Measurements from ENCODE around the gene CAND1. TPM values are rescaled to one million over a fixed set of nuclear protein-coding genes. Genes with fewer than 3 reads are reported as not detected.
A peak's percentile ranks its signal among the peaks of the same experiment; 100 is the strongest.

Gene CAND1
- total RNA-seq, 1 donor from 2014 or later, result 230 TPM

DNA sequence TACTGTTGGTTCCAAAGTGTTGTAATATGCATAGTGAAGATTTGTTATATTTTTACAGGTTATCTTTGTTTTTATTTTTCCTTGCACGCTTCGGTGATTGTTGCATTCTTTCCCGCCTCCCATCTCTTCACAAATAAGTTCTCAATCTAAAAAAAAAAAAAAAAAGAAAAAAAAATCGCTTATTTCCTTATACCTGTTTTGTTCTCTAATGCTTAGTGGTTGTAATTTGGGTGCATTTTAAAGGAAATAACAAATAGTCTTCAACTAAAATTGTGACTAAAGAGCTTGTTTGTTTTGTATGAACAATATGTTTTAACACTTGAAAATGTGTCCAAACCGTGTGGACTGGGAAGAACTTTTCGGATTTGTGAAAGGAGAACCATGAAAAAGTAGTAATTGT, 1.5 kb downstream of the CAND1 start:
- DNase-seq (ENCODE audit: low spot score, unreplicated experiment), result no peak
- Mint-ChIP-seq H3K27me3 (no peaks in the 10 kb centered on the region), H3K4me3 (ENCODE audit: low read depth) (peak overlapping the region; percentile 86), H3K4me1 (ENCODE audit: low read depth) (peaks cover 31% of the 10 kb centered on the region), H3K27ac (peak overlapping the region; percentile 97), H3K36me3 (ENCODE audit: insufficient read depth) (no peaks in the 10 kb centered on the region), H3K9me3 (ENCODE audit: low read depth) (no peaks in the 10 kb centered on the region)
- TF ChIP-seq, protein P1, sequence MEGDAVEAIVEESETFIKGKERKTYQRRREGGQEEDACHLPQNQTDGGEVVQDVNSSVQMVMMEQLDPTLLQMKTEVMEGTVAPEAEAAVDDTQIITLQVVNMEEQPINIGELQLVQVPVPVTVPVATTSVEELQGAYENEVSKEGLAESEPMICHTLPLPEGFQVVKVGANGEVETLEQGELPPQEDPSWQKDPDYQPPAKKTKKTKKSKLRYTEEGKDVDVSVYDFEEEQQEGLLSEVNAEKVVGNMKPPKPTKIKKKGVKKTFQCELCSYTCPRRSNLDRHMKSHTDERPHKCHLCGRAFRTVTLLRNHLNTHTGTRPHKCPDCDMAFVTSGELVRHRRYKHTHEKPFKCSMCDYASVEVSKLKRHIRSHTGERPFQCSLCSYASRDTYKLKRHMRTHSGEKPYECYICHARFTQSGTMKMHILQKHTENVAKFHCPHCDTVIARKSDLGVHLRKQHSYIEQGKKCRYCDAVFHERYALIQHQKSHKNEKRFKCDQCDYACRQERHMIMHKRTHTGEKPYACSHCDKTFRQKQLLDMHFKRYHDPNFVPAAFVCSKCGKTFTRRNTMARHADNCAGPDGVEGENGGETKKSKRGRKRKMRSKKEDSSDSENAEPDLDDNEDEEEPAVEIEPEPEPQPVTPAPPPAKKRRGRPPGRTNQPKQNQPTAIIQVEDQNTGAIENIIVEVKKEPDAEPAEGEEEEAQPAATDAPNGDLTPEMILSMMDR (IDR thresholded peaks at IDR 0.05; ENCODE audit: unreplicated experiment), result no peak

DNA sequence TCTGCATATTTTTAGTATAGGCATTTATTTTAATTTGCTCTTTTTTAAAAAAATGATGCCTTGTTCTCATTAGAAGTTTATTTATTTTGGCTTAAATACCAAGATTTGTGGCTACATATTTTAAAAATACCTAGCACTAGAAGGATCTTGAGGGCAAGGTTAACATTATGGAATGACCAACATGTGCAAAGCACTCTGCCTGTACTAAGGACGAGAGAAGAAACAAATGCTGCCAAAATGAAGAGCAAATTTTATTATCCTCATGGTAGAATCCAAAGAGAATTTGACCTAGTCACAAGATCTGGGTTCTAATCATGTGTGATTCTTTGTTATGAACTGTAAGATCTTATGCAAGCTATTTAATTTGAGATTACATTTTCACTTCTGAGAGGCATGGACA, 2.8 kb downstream of the CAND1 start:
- no peaks in the 10 kb centered on the region for H3K27me3 Mint-ChIP-seq
- TF ChIP-seq, protein P1 (IDR thresholded peaks at IDR 0.05; ENCODE audit: unreplicated experiment), result no peak
- H3K36me3 Mint-ChIP-seq (ENCODE audit: insufficient read depth), result no peaks in the 10 kb centered on the region
- H3K9me3 Mint-ChIP-seq (ENCODE audit: low read depth), result no peaks in the 10 kb centered on the region
- peak overlapping the region; percentile 11 for H3K4me3 Mint-ChIP-seq (ENCODE audit: low read depth)
- DNase-seq (ENCODE audit: low spot score, unreplicated experiment), result no peak
- H3K4me1 Mint-ChIP-seq (ENCODE audit: low read depth), result peaks cover 38% of the 10 kb centered on the region
- H3K27ac Mint-ChIP-seq, result no peak overlapping the region

DNA sequence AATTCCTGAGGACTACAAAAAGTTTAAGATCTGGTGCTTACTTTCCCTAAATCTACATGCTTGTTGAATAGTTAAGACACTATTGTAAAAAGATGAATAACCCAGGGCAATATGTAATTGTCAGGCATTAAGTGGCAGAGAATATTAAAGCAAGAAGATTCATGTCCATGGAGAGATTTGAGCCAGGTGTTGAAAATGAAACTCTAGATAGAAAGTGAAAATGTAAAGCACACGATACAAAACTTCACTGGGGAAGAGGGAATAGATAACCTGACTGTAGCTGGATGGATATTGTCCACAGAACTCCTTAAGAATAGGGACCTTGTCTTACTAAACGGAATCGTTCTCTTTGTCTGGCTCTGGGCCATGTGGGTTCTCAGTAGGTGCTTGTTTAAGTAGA, 5.0 kb downstream of the CAND1 start:
- Mint-ChIP-seq H3K4me3 (ENCODE audit: low read depth) (no peak overlapping the region), H3K9me3 (ENCODE audit: low read depth) (no peaks in the 10 kb centered on the region), H3K27me3 (no peaks in the 10 kb centered on the region), H3K4me1 (ENCODE audit: low read depth) (peaks cover 37% of the 10 kb centered on the region), H3K27ac (no peak overlapping the region), H3K36me3 (ENCODE audit: insufficient read depth) (peaks cover 1% of the 10 kb centered on the region)
- no peak for DNase-seq (ENCODE audit: low spot score, unreplicated experiment)
- TF ChIP-seq, protein P1 (IDR thresholded peaks at IDR 0.05; ENCODE audit: unreplicated experiment), result no peak

DNA sequence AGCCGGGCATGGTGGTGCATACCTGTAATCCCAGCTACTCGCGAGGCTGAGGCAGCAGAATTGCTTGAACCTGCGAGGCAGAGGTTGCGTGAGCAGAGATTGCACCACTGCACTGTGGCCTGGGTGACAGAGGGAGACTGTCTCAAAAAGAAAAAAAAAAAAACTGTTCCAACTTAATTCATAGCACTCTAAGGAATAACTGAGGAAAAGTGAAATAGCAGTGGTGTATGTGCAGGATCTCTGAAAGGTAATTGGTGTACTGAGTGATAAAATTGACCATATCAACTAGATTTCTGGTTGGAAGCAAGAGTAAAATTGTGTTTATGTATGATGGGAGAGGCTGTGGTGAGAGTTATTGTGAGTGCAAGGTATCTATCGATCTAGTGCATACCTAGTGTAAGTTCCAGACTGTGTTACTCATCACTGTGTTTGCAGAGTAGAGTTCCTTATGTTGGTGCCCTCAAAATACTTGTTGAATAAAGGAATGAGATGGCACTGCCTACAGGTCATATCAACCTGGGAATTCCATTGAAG, 6.3 kb downstream of the CAND1 start:
- Mint-ChIP-seq H3K4me3 (ENCODE audit: low read depth) (no peak overlapping the region), H3K27me3 (no peaks in the 10 kb centered on the region), H3K36me3 (ENCODE audit: insufficient read depth) (peaks cover 1% of the 10 kb centered on the region), H3K27ac (peak overlapping the region; percentile 39), H3K4me1 (ENCODE audit: low read depth) (peaks cover 41% of the 10 kb centered on the region), H3K9me3 (ENCODE audit: low read depth) (no peaks in the 10 kb centered on the region)
- no peak for DNase-seq (ENCODE audit: low spot score, unreplicated experiment)
- TF ChIP-seq, protein P1 (IDR thresholded peaks at IDR 0.05; ENCODE audit: unreplicated experiment), result no peak

DNA sequence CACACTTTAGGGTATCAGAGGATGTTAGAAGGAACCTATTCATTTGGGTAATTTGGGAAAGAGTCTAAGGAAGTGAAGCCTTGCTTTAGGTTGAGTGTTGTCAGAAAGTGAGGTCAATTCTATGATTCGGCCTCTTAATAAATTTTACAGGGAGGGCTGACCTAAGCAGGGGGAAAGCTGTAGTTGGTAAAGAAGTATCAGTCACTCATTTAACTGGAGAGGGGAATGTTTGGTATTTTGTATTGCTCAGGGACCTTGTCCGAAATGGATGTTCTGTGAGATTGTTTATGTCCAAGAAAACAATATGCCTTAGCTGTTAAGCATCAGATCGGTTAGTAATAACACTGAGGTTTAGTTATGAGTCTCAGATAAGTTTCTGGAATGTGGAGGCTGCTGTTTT, 7.3 kb downstream of the CAND1 start:
- TF ChIP-seq, protein P1 (IDR thresholded peaks at IDR 0.05; ENCODE audit: unreplicated experiment), result no peak
- Mint-ChIP-seq H3K27me3 (no peaks in the 10 kb centered on the region), H3K4me3 (ENCODE audit: low read depth) (no peak overlapping the region), H3K27ac (peak overlapping the region; percentile 11), H3K4me1 (ENCODE audit: low read depth) (peaks cover 37% of the 10 kb centered on the region), H3K9me3 (ENCODE audit: low read depth) (no peaks in the 10 kb centered on the region), H3K36me3 (ENCODE audit: insufficient read depth) (peaks cover 1% of the 10 kb centered on the region)
- DNase-seq (ENCODE audit: low spot score, unreplicated experiment), result no peak
